H1 (cell line): ENCODE measurements around the gene NRXN3. TPM values are rescaled to one million over a fixed set of nuclear protein-coding genes. Genes with fewer than 3 reads are reported as not detected.

Experiments used
- CTCF ChIA-PET: fragments of 300-600 bp; sonication (Branson Sonifier 250); formaldehyde crosslinking; loops from one replicate; lab custom pipeline; 2021; ENCODE audit not compliant: partially characterized antibody; lab: Charles Lee
- POLR2A ChIA-PET: fragments of 300-600 bp; sonication (Branson Sonifier 250); formaldehyde crosslinking; loops from one replicate; lab custom pipeline; 2021; ENCODE audit warnings: inconsistent platforms; ENCODE audit not compliant: partially characterized antibody; lab: Charles Lee
- DNase-seq, 2 experiments: peaks; one replicate each; pipeline versions ENCODE4 v3.0.0 to v3.0.0-alpha.2; 2010 to 2022; ENCODE audit warnings: low spot score in 2 of 2, low read depth in 1 of 2, mixed read lengths in 1 of 2
- FAIRE-seq: peaks from 2 replicates; lab custom pipeline; 2011; peaks lifted over from hg19 to GRCh38; lab: Jason Lieb, UNC
- H2AFZ ChIP-seq: 2 replicates; pipeline ENCODE4 v1.8.1; 2012; ENCODE audit warnings: low read length, inconsistent platforms
- H2AK5ac ChIP-seq: 2 replicates; pipeline ENCODE4 v1.6.1; 2013; ENCODE audit warnings: low read depth, low read length
- H2BK120ac ChIP-seq: replicated peaks from 2 replicates; pipeline ENCODE3; 2013; ENCODE audit warnings: low read depth, low read length, inconsistent platforms
- H2BK12ac ChIP-seq: 2 replicates; pipeline ENCODE4 v1.6.1; 2013; ENCODE audit warnings: low read depth, low read length
- H2BK15ac ChIP-seq: 2 replicates; pipeline ENCODE4 v1.6.1; 2013; ENCODE audit warnings: low read length
- H2BK20ac ChIP-seq: 2 replicates; pipeline ENCODE4 v1.6.1; 2013; ENCODE audit warnings: low read length
- H2BK5ac ChIP-seq: 2 replicates; pipeline ENCODE4 v1.6.1; 2013; ENCODE audit warnings: low read depth, low read length
- H3K14ac ChIP-seq: 2 replicates; pipeline ENCODE4 v1.6.1; 2013; ENCODE audit warnings: inconsistent platforms; ENCODE audit not compliant: insufficient read length
- H3K18ac ChIP-seq: 2 replicates; pipeline ENCODE4 v1.6.1; 2013; ENCODE audit warnings: low read length; ENCODE audit errors: extremely low read depth
- H3K23ac ChIP-seq: 2 replicates; pipeline ENCODE4 v1.6.1; 2013; ENCODE audit warnings: inconsistent platforms; ENCODE audit not compliant: insufficient read length
- H3K23me2 ChIP-seq: 2 replicates; pipeline ENCODE4 v1.6.1; 2013; ENCODE audit warnings: low read depth, low read length
- H3K27ac ChIP-seq: 2 replicates; pipeline ENCODE4 v1.6.1; 2011; ENCODE audit warnings: low read depth, low read length, inconsistent platforms
- H3K27me3 ChIP-seq, 4 experiments: replicated peaks in 1 of 4; 1 replicate in 1 of 4; 2 replicates in 3 of 4; pipeline versions ENCODE4 v1.6.1 to v1.8.1; 2011 to 2013; ENCODE audit warnings: low read length in 3 of 4, mild to moderate bottlenecking in 3 of 4, inconsistent platforms in 2 of 4, mixed read lengths in 2 of 4, moderate library complexity in 1 of 4; ENCODE audit not compliant: control insufficient read depth in 3 of 4, insufficient read depth in 3 of 4; ENCODE audit errors: extremely low read depth in 1 of 4
- H3K36me3 ChIP-seq, 4 experiments: 2 replicates each; pipeline versions ENCODE4 v1.6.1 to v1.8.1; 2011 to 2013; ENCODE audit warnings: mild to moderate bottlenecking in 4 of 4, low read length in 3 of 4, moderate library complexity in 2 of 4, control low read depth in 1 of 4, inconsistent platforms in 1 of 4; ENCODE audit not compliant: insufficient read depth in 4 of 4, control insufficient read depth in 2 of 4
- H3K4ac ChIP-seq: replicated peaks from 2 replicates; pipeline ENCODE3; 2013; ENCODE audit warnings: low read length, low read depth, mixed read lengths, inconsistent platforms; ENCODE audit not compliant: insufficient read length
- H3K4me1 ChIP-seq, 4 experiments: replicated peaks in 1 of 4; 1 replicate in 1 of 4; 2 replicates in 3 of 4; pipeline versions ENCODE4 v1.6.1 to v1.8.1; 2011 to 2013; ENCODE audit warnings: low read length in 3 of 4, inconsistent platforms in 2 of 4, mixed read lengths in 1 of 4; ENCODE audit not compliant: insufficient read depth in 4 of 4, control insufficient read depth in 3 of 4
- H3K4me2 ChIP-seq, 2 experiments: 2 replicates each; pipeline versions ENCODE4 v1.6.1 to v1.8.1; 2011 to 2013; ENCODE audit warnings: low read depth in 2 of 2, low read length in 2 of 2, control low read depth in 1 of 2, inconsistent platforms in 1 of 2, mild to moderate bottlenecking in 1 of 2; ENCODE audit not compliant: insufficient read depth in 1 of 2
- H3K4me3 ChIP-seq, 4 experiments: fragments of 200-600, 300-600 bp in 1 of 4; sonication (generic), shearing (Covaris generic), sonication (Bioruptor Twin) in 1 of 4; 2 replicates each; pipeline versions ENCODE4 v1.5.1 to v1.8.1; 2011 to 2016; ENCODE audit warnings: low read length in 4 of 4, low read depth in 3 of 4, control low read depth in 2 of 4, inconsistent platforms in 2 of 4, mild to moderate bottlenecking in 2 of 4, mixed read lengths in 1 of 4, moderate library complexity in 1 of 4; ENCODE audit not compliant: insufficient read depth in 2 of 4; ENCODE audit errors: extremely low read depth in 1 of 4
- H3K56ac ChIP-seq: replicated peaks from 2 replicates; pipeline ENCODE3; 2013; ENCODE audit warnings: low read depth, mild to moderate bottlenecking, mixed read lengths, low read length, inconsistent platforms; ENCODE audit not compliant: insufficient read length
- H3K79me1 ChIP-seq: 2 replicates; pipeline ENCODE4 v1.6.1; 2013; ENCODE audit warnings: low read depth, low read length, control low read depth
- H3K79me2 ChIP-seq, 2 experiments: 2 replicates each; pipeline versions ENCODE4 v1.6.1 to v1.8.1; 2012 to 2013; ENCODE audit warnings: low read length in 2 of 2, mild to moderate bottlenecking in 2 of 2, inconsistent platforms in 1 of 2; ENCODE audit not compliant: insufficient read depth in 2 of 2, control insufficient read depth in 1 of 2
- H3K9ac ChIP-seq, 4 experiments: replicated peaks in 1 of 4; 1 replicate in 1 of 4; 2 replicates in 3 of 4; pipeline versions ENCODE4 v1.6.1 to v1.8.1; 2011 to 2013; ENCODE audit warnings: low read depth in 3 of 4, low read length in 3 of 4, control low read depth in 2 of 4, mild to moderate bottlenecking in 2 of 4, moderate library complexity in 2 of 4, inconsistent platforms in 1 of 4; ENCODE audit errors: extremely low read depth in 1 of 4
- H3K9me3 ChIP-seq, 2 experiments: 2 replicates each; pipeline versions ENCODE4 v1.6.1 to v1.8.1; 2012 to 2013; ENCODE audit warnings: mild to moderate bottlenecking in 2 of 2, moderate library complexity in 2 of 2, control low read depth in 1 of 2, inconsistent platforms in 1 of 2, low read depth in 1 of 2, low read length in 1 of 2, mixed read lengths in 1 of 2; ENCODE audit not compliant: insufficient read depth in 2 of 2
- H4K20me1 ChIP-seq, 2 experiments: replicated peaks in 1 of 2; 2 replicates each; pipeline versions ENCODE3 to v1.8.1; 2011 to 2013; ENCODE audit warnings: inconsistent platforms in 2 of 2, low read length in 2 of 2, mild to moderate bottlenecking in 1 of 2; ENCODE audit not compliant: insufficient read depth in 2 of 2, control insufficient read depth in 1 of 2
- H4K5ac ChIP-seq: 2 replicates; pipeline ENCODE4 v1.6.1; 2013; ENCODE audit warnings: low read length, low read depth, mixed read lengths, inconsistent platforms; ENCODE audit not compliant: insufficient read length
- H4K8ac ChIP-seq: 2 replicates; pipeline ENCODE4 v1.8.0; 2013; ENCODE audit warnings: mild to moderate bottlenecking, moderate library complexity, low read length, inconsistent platforms; ENCODE audit not compliant: insufficient read depth; ENCODE audit errors: extremely low read depth
- H4K91ac ChIP-seq: replicated peaks from 2 replicates; pipeline ENCODE3; 2013; ENCODE audit warnings: low read length, mixed read lengths, inconsistent platforms; ENCODE audit not compliant: insufficient read length
- ATF3 ChIP-seq: IDR thresholded peaks from 2 replicates; pipeline ENCODE4 v1.6.1; 2011; ENCODE audit warnings: low read depth, mild to moderate bottlenecking, low read length; ENCODE audit not compliant: insufficient read depth
- WGBS, 2 experiments: shearing (Covaris generic) in 1 of 2; methylation state at CpG; one replicate each; pipeline versions ENCODE4 v1.1.6 to v1.1.7; 2013 to 2015; ENCODE audit warnings: low lambda C conversion rate in 2 of 2, mixed read lengths in 2 of 2, inconsistent platforms in 1 of 2, low coverage in 1 of 2, missing lambda C conversion rate in 1 of 2; ENCODE audit not compliant: insufficient replicate concordance in 2 of 2, insufficient coverage in 1 of 2, insufficient read length in 1 of 2; ENCODE audit errors: extremely low coverage in 1 of 2, missing lambda C conversion rate in 1 of 2; 5-methylcytosine and 5-hydroxymethylcytosine counted together
- polyA plus RNA-seq, 7 experiments: library from polyadenylated mRNA; depleted of rRNA in 3 of 7; stranded (reverse) in 5 of 7; unstranded in 2 of 7; fragments of >200 nt in 5 of 7; fragments of 200-250 nt in 2 of 7; gene quantifications; 1 replicate in 5 of 7; 2 replicates in 1 of 7; 4 replicates in 1 of 7; pipeline versions ENCODE4 v1.2.1 to v1.2.3, GENCODE V29; 2011 to 2013; ENCODE audit warnings: missing spikeins in 2 of 7, mixed read lengths in 2 of 7
- total RNA-seq: library from RNA; stranded (reverse); fragmentation: NEBNext Ultra II Directional; extraction: Animal tissue kit (Norgen Biotek cat#: 25700); gene quantifications from 2 replicates; pipeline ENCODE4 v1.2.1, GENCODE V29; 2021

The NRXN3 gene
- total and polyA plus RNA-seq, 2 of the 8 experiments (the other 6 are each of a cell fraction or from before 2014, with no cell fraction given), result 2.6 to 4.1 TPM

- Histone ChIP-seq H2BK15ac (no peak overlapping the region), H4K8ac (no peak overlapping the region), H2AFZ (no peak overlapping the region), H3K14ac (no peak overlapping the region), H2AK5ac (no peak overlapping the region), H3K4ac (no peak overlapping the region), H4K20me1 (no peaks in the 10 kb centered on the region), H2BK20ac (no peak overlapping the region), H3K27me3 (no peaks in the 10 kb centered on the region), H3K4me1 (peaks cover 0 to 8% (median 2%) of the 10 kb centered on the region in 4 experiments; a peak in 4 of 7 replicates), H3K27ac (no peak overlapping the region), H3K9ac (no peak overlapping the region), H2BK5ac (no peak overlapping the region), H3K4me3 (no peak overlapping the region), H3K4me2 (no peak overlapping the region), H3K36me3 (no peaks in the 10 kb centered on the region), H3K56ac (no peak overlapping the region), H3K23ac (no peak overlapping the region), H3K9me3 (no peaks in the 10 kb centered on the region), H4K5ac (no peak overlapping the region), H2BK12ac (no peak overlapping the region), H3K79me1 (no peaks in the 10 kb centered on the region), H4K91ac (no peak overlapping the region), H3K23me2 (no peaks in the 10 kb centered on the region), H3K18ac (no peak overlapping the region), H3K79me2 (no peaks in the 10 kb centered on the region), H2BK120ac (no peak overlapping the region)
- CTCF ChIA-PET, result interaction anchor here (0.9 to 1.0 kb wide), 2 partner anchors 13 to 95 kb away, joined by 3 read pairs; no protein-coding TSS in a partner anchor
- DNase-seq (no peak), FAIRE-seq (no peak)
- POLR2A ChIA-PET, result no interaction called here
- WGBS, 2 experiments, result 77% methylated on average over 2 of the region's 2 CpGs; no CpG with 5 or more reads in 1 of the 2 experiments
- no peak for TF ChIP-seq ATF3
Measured at GRCh38 chr14:79407572-79407971, 1237.4 kb downstream of the NRXN3 start.
